Globus pallidus (tissue), 1 donor: ENCODE data around the gene ZDHHC1.
A peak's percentile ranks its signal among the peaks of the same experiment; 100 is the strongest.
"Not testable (repeated sequence)": the region's sequence is repeated elsewhere in the genome, so short reads cannot be mapped to it uniquely, and the experiment has no call there.

Experiments used
- DNase-seq: peaks from one replicate; pipeline ENCODE4 v3.0.0-alpha.2; 2015; ENCODE audit warnings: low spot score

ZDHHC1 gene

GRCh38 chr16:67394155-67395104, 21.8 kb downstream of the ZDHHC1 start:
- no peak for DNase-seq

- DNase-seq: no peak
Measured at GRCh38 chr16:67393788-67394154, 22.5 kb downstream of the ZDHHC1 start.

- DNase-seq: peak; percentile 89
Measured at GRCh38 chr16:67393111-67393787, 23.0 kb downstream of the ZDHHC1 start, which contains the start of gene TPPP3. TPPP3 (minus strand) TSS chr16:67393498; CDS start chr16:67391111, 2,387 bp downstream.

GRCh38 chr16:67392301-67393059, 23.8 kb downstream of the ZDHHC1 start:
- DNase-seq: no peak

GRCh38 chr16:67391424-67392300, 24.6 kb downstream of the ZDHHC1 start:
- DNase-seq: peak; percentile 99

- no peak for DNase-seq
Measured at GRCh38 chr16:67390816-67391423, 25.4 kb downstream of the ZDHHC1 start.

- peak; percentile 78 for DNase-seq
Measured at GRCh38 chr16:67389911-67390815, 26.1 kb downstream of the ZDHHC1 start.

- DNase-seq: no peak
Measured at GRCh38 chr16:67388591-67388990, 27.7 kb downstream of the ZDHHC1 start.

- no peak for DNase-seq
Measured at GRCh38 chr16:67388191-67388590, 28.1 kb downstream of the ZDHHC1 start.

- no peak for DNase-seq
Measured at GRCh38 chr16:67387479-67388079, 28.7 kb downstream of the ZDHHC1 start.

- no peak for DNase-seq
Measured at GRCh38 chr16:67386861-67387455, 29.3 kb downstream of the ZDHHC1 start.

- DNase-seq: no peak
Measured at GRCh38 chr16:67384778-67385510, 31.3 kb downstream of the ZDHHC1 start.

GRCh38 chr16:67383284-67383683, 33.0 kb downstream of the ZDHHC1 start:
- DNase-seq: no peak

GRCh38 chr16:67378642-67379041, 37.6 kb downstream of the ZDHHC1 start:
- DNase-seq: no peak

- not testable (repeated sequence) for DNase-seq
Measured at GRCh38 chr16:67376012-67376411, 40.3 kb downstream of the ZDHHC1 start.

- DNase-seq: peak; percentile 77
Measured at GRCh38 chr16:67372664-67373063, 43.6 kb downstream of the ZDHHC1 start.

GRCh38 chr16:67370661-67371060, 45.6 kb downstream of the ZDHHC1 start:
- DNase-seq: no peak

GRCh38 chr16:67364600-67365235, 51.6 kb downstream of the ZDHHC1 start:
- DNase-seq: no peak
